ENCODE measurements around the gene PRM3. TPM values are rescaled to one million over a fixed set of nuclear protein-coding genes. Genes with fewer than 3 reads are reported as not detected.

The PRM3 gene
- polyA plus RNA-seq, 2 of the 4 experiments (the other 2 are of a cell fraction), result not detected

GRCh38 chr16:11278681-11279628 lies 5.5 kb upstream of the PRM3 start:
- 61% methylated on average over 7 of the region's 7 CpGs for WGBS (ENCODE audit: missing lambda C conversion rate)
- ChIA-PET CTCF (interaction anchor here (0.8 to 1.2 kb wide), 3 partner anchors 21 to 55 kb away, joined by 3 to 6 read pairs (median 4); partner anchors contain the start of gene SOCS1), POLR2A (no interaction called here)
- Histone ChIP-seq H3K4me2 (no peak overlapping the region), H3K9me3 (no peaks in the 10 kb centered on the region), H3K4me1 (no peaks in the 10 kb centered on the region), H3K27ac (no peak overlapping the region), H3K4me3 (no peak overlapping the region)
- ATAC-seq (no peak), DNase-seq (ENCODE audit: low read depth in 1 of 2, low spot score in 1 of 2) (no peak), FAIRE-seq (no peak)
- TF ChIP-seq HEYL (CRISPR knock-in tag; IDR thresholded peaks at IDR 0.05), result no peak
- TF ChIP-seq HOXB13 (CRISPR knock-in tag; IDR thresholded peaks at IDR 0.05; ENCODE audit: low read depth), result no peak
- TF ChIP-seq ZFP36 (IDR thresholded peaks at IDR 0.05; ENCODE audit: borderline replicate concordance, partially characterized antibody), result no peak
- TF ChIP-seq SREBF2 (IDR thresholded peaks at IDR 0.05), result no peak
- TF ChIP-seq ZC3H11A (IDR thresholded peaks at IDR 0.05), result no peak
- TF ChIP-seq TP53 (CRISPR knock-in tag; IDR thresholded peaks at IDR 0.05), result no peak
- no peak for TF ChIP-seq MYC (IDR thresholded peaks at IDR 0.05; ENCODE audit: borderline replicate concordance, low read length)
- TF ChIP-seq HOXA7 (CRISPR knock-in tag; IDR thresholded peaks at IDR 0.05), result no peak
- TF ChIP-seq HMGXB4 (CRISPR knock-in tag; IDR thresholded peaks at IDR 0.05; ENCODE audit: borderline replicate concordance), result no peak
- TF ChIP-seq ATOH8 (CRISPR knock-in tag; IDR thresholded peaks at IDR 0.05; ENCODE audit: low read depth), result no peak
- TF ChIP-seq MAX (IDR thresholded peaks at IDR 0.05), result no peak
- no peak for TF ChIP-seq JUN (IDR thresholded peaks at IDR 0.05)
- no peak for TF ChIP-seq PBX3 (IDR thresholded peaks at IDR 0.05)
- TF ChIP-seq CHD4 (IDR thresholded peaks at IDR 0.05; ENCODE audit: borderline replicate concordance), result no peak
- TF ChIP-seq TFCP2L1 (CRISPR knock-in tag; IDR thresholded peaks at IDR 0.05), result no peak
- TF ChIP-seq HDAC2 (IDR thresholded peaks at IDR 0.05), result no peak
- no peak for TF ChIP-seq HOXB5 (CRISPR knock-in tag; IDR thresholded peaks at IDR 0.05)
- no peak for TF ChIP-seq RCOR1 (IDR thresholded peaks at IDR 0.05; ENCODE audit: low read depth, low read length)
- TF ChIP-seq EHMT2 (IDR thresholded peaks at IDR 0.05; ENCODE audit: low read depth), result no peak

GRCh38 chr16:11277607-11278337 lies 4.3 kb upstream of the PRM3 start:
- ChIA-PET CTCF (no interaction called here), POLR2A (no interaction called here)
- no peak overlapping the region for H3K4me3 ChIP-seq
- H3K27ac ChIP-seq, result no peak overlapping the region
- TF ChIP-seq POLR2AphosphoS2 (conservative IDR thresholded peaks at IDR 0.05; ENCODE audit: low read length) (no peak), PHF8 (IDR thresholded peaks at IDR 0.05; ENCODE audit: borderline replicate concordance, low read depth) (no peak), USF2 (IDR thresholded peaks at IDR 0.05) (no peak)
- FAIRE-seq, result no peak
- H3K4me1 ChIP-seq, result no peaks in the 10 kb centered on the region
- no peak overlapping the region for H3K4me2 ChIP-seq
- no peak for ATAC-seq
- 74% methylated on average over 12 of the region's 12 CpGs for WGBS (ENCODE audit: missing lambda C conversion rate)
- DNase-seq (ENCODE audit: low read depth in 1 of 2, low spot score in 1 of 2), result no peak
- no peaks in the 10 kb centered on the region for H3K9me3 ChIP-seq

All from A549 (cell line).